ENCODE data around the gene FGD6.
A peak's percentile ranks its signal among the peaks of the same experiment; 100 is the strongest.

FGD6 gene

GRCh38 chr12:95231190-95231589 is 13.9 kb upstream of the FGD6 start:
- DNase-seq: no peak

DNA sequence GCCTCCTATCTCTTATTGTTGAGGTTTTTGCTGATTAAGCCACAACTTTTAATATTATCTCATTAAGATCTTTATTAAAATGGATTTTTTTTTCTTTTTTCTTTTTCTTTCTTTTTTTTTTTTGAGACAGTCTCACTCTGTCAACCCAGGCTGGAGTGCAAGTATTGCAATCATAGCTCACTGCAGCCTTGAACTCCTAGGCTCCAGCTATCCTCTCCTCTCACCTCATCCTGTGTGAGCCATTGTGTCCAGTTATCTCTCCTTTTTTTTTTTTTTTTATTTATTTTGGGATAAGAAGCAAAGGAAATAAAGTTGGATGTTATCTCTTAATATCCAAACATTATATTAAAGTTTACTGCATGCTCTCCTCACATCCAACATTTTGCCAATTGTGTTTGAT is 13.0 kb upstream of the FGD6 start:
- no peak for DNase-seq

DNA sequence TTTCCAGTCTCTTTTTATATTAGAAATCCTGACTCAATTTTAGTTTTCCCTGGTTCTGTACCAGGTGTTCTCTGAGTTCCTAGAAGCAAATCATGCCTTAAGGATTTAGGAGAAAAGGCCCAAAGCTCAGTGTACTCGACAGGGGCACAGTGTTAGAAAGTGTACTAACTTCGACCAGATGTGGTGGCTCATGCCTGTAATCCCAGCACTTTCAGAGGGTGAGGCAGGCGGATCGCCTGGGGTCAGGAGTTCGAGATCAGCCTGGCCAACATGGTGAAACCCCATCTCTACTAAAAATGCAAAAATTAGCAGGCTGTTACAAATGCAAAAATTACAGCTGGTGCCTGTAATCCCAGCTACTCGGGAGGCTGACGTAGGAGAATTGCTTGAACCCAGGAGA is 12.4 kb upstream of the FGD6 start:
- no peak for DNase-seq

GRCh38 chr12:95228617-95229016 is 11.3 kb upstream of the FGD6 start:
- no peak for DNase-seq

- DNase-seq: no peak
These were observed 10.6 kb upstream of the FGD6 start for GRCh38 chr12:95227818-95228356.

DNA sequence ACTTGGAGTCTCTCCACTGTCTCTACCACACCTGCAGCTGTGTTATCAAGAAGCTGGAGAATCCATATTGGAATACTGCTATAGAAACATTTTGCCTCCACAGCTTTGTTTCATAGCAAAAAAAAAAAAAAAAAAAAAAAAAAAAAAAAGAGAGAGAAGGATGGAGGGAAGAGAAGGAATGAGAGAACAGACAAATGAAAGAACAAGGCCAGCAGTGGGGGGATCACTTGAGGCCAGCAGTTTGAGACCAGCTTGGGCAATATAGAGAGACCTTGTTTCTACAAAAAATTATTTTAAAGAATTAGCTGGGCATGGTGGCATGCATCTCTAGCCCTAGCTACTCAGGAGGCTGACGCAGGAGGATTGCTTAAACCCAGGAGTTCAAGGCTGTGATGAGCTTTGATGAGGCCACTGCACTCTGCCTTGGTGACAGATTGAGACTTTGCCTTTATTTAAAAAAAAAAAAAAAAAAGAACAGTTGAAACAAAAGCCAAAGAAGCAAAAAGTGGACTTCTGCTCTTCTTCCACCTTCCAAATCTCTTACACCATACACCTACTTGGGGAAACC is 8.5 kb upstream of the FGD6 start:
- DNase-seq: no peak

- DNase-seq: no peak
These were observed 7.2 kb upstream of the FGD6 start for GRCh38 chr12:95224202-95225170.

GRCh38 chr12:95220726-95221125 is 3.5 kb upstream of the FGD6 start:
- no peak for DNase-seq

DNA sequence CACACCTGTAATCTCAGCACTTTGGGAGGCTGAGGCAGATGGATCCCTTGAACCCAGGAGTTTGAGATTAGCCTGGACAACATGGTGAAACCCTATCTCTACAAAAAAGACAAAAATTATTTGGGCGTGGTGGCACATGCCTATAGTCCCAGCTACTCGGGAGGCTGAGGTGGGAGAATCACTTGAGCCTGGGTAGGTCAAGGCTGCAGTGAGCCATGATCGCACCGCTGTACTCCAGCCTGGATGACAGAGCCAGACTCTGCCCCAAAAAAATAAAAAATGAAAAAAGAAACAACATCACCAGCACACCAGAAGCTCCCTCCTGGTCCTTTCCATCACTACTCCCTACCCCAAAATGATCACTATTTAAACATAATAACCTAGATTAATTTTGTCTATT is 2.9 kb upstream of the FGD6 start:
- no peak for DNase-seq

DNA sequence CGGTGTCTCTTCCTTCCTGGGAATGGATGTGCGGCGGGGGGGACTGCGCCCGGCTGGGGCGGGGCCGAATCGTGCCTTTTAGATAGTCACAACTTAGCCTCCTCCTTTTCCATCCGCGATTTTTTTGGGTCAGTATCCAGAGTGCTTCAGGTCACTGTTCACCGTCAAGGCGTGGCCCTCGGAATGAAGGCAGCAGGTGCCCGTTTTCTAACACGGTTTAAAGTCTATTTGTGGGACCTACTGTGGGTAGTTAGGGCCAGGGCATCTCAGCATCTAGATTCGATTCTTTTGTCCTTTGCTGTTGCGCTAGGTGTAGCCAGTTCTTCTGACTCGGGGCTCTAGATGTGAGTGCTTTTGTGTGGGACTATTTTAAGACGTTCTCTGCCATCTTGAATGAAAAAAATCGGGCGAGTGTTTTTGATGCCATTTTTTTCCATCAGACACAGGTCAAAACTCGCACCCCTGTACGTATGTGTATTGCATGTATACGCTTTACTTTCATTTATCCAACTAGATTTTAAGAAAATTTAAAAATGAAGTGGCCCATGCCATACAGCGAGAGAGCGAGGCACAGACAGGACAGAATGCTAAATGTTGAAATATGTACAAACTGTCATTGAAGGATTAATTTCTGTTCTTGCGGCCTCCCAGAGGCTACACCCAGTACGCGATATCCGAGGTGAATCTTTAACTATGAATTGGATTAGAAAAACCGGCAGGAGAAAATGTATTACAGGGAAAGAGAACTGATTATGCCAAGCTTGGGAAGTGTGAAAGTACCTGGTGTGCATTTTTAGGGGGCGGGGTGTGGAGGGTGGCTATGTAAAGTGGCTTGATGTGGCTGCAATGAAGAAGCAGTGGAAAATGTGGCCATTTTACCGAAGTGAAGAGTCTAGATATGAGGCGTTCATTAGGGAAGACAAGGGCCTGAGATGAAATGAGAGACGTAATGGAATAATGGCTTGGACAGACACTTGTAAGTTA is 1.2 kb upstream of the FGD6 start:
- peak; percentile 28 to 63 for DNase-seq

GRCh38 chr12:95216711-95217376 is 423 bp downstream of the FGD6 start:
- DNase-seq: peak in 1 of 2 donors; percentile 29

- no peak for DNase-seq
These were observed 1.3 kb downstream of the FGD6 start for GRCh38 chr12:95215949-95216348.

DNA sequence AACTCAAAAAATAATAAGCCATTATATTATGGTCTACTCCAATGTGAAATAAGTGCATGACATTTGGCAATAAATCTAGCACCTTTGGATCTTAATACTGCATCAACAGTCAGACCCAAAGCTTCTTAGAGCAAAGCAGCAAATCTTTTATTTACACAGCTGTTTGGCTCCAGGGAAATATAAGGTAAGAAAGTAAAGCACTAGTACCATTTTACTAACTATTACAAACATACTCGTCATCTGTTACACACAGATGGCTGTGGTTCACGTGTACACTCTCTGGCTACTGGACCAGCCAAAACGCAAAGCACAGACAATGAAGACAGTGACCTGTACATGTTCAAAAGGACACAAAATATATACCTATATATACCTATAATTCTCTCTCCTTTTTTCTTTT is 2.8 kb downstream of the FGD6 start:
- no peak for DNase-seq

GRCh38 chr12:95213928-95214327 is 3.3 kb downstream of the FGD6 start:
- DNase-seq: no peak

GRCh38 chr12:95213119-95213518 is 4.1 kb downstream of the FGD6 start:
- DNase-seq: no peak

DNA sequence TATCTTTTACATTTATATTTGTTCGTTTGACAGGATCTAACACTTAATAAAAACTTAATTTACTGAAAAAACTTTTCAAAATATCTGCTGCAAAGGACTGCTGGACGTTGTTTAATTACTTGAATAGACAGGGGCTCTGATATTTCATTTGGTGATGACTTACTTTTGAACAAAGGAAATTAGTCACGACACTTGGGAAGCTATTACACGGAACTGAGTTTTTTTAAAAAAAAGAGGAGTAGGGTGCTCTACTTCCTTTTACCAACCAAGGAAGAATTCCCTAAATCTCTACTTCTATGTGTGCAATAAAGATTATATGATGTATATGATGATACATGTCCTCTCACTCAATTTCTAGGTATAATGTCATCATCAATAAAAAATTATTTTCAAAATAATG is 4.7 kb downstream of the FGD6 start:
- no peak for DNase-seq

GRCh38 chr12:95208678-95209077 is 8.6 kb downstream of the FGD6 start:
- no peak for DNase-seq

DNA sequence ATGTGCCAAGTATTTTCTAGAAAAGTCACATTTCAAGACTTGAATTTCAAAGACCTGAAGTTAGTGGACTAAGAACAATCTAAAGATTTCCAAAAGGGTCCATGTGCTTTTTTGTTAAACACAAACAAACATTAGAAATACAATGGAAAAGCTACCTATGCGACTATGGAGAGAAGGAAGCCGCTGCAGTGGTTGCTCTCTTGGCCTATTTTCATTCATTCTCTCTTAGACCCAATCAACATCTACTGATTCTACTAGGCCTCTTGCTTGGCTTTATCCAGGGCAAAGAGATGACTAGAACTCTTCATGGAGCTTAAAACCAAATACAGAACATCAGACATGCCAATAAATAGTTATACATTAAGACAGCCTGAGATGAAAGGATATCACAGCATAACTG is 9.9 kb downstream of the FGD6 start:
- DNase-seq: no peak

GRCh38 chr12:95206916-95207315 is 10.4 kb downstream of the FGD6 start:
- no peak for DNase-seq

DNA sequence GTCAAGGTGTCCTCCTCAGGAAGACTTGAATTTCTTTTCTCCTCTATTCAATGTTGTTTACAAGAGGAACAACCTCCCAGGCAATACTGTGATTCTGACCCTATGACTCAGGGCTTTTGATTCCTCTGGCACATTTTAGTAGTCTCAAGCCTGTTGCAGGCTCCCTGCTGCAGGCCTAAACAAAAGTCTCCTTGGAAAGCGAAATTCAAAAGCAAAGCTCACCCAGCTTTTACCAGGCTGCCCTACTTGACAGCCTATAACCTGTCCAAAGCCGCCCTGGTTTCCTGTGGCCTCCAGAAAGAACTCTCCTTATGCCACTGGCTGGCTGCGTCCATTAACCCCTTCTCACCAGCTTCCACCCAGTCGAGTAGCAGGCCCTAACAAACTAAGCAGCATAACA is 11.6 kb downstream of the FGD6 start:
- no peak for DNase-seq

- DNase-seq: no peak
These were observed 12.1 kb downstream of the FGD6 start for GRCh38 chr12:95205016-95205624.
